Body of pancreas (tissue), 4 donors: ENCODE results near the gene SLC1A4.

Source experiments
- CTCF ChIP-seq, 7 experiments: fragments of 450-650 bp in 4 of 7; fragments of 200-600 bp in 3 of 7; sonication (generic) in 3 of 7; IDR thresholded peaks; one replicate each; pipeline ENCODE4 v1.5.1; 2016 to 2019; ENCODE audit warnings: antibody characterized with exemption in 7 of 7
- POLR2A ChIP-seq, 3 donors: fragments of 450-650 bp; IDR thresholded peaks; one replicate each; pipeline ENCODE4 v1.6.1; 2016; ENCODE audit warnings: antibody characterized with exemption in 3 of 3, mild to moderate bottlenecking in 2 of 3

DNA sequence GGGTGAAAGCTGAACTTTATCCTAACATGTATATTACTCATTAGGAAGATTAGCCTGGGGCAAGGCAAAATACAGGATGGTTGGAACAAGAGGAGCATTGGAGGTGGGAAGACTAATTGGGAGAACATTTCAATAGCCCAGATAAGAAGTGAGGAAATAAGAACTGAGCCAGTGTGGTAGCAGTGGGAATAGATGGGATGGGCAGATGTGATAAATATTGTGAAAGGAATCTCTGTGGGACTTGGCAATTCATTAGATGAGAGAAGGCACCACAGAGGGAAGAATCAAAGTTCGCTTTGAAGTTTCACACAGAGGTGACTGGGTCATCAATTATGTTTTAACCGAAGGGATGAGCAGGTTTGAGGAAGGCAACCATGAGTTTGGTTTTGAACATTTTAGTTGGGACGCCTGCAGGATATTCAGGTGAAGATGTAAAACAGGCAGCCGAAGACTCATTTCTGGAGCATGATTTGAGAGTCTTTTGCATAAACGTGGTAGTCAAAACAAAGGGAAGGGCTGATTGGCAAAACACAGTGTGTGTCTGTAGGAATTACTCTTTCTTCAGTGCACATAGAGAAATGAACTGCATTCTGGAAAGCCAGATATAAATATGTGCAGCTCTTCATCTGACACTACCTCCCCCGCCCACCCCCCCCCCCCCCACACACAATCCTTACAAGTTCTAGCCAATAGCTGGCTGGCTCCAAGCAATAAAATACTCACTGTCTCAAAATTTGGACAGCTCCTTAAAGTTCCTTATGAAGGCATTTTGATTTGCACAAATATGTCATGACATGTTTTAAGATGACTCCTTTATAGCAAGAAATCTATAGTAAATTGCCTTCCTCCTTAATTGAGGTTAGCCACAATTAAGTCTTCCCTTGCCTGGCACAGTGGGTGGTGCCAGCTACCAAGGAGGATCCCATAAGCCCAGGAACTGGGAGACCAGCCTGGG, 1.9 kb upstream of the SLC1A4 start:
- TF ChIP-seq CTCF (IDR thresholded peaks at IDR 0.05): peak in 1 of 7 experiments; percentile 19
- no peak for TF ChIP-seq POLR2A (IDR thresholded peaks at IDR 0.05)
